ENCODE results near the gene ZP3.
"Not testable (repeated sequence)": the region's sequence is repeated elsewhere in the genome, so short reads cannot be mapped to it uniquely, and the experiment has no call there.

DNA sequence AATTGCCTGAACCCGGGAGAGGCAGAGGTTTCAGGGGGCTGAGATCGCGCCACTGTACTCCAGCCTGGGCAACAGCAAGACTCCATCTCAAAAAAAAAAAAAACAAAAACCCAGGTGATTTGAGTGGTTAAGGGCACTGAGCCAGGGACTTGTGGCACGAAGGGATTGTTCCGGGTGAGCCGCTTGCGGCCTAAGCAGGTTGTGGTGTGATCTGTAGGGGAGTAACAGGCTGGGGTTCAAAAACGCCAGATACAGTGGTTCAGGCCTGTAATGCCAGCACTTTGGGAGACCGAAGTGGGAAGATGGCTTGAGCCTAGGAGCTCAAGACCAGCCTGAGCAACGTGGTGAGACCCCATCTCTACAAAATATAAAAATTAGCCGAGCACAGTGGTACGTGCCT is 19.1 kb downstream of the ZP3 start:
- TF ChIP-seq ZNF569 (CRISPR knock-in tag; IDR thresholded peaks at IDR 0.05; ENCODE audit: borderline replicate concordance); NFIC (IDR thresholded peaks at IDR 0.05; ENCODE audit: low read length): not testable (repeated sequence)
